Limb (tissue), 2 donors: Measurements from ENCODE around the gene CDC42EP4.
"Not testable (repeated sequence)": the region's sequence is repeated elsewhere in the genome, so short reads cannot be mapped to it uniquely, and the experiment has no call there.

Experiments used
- DNase-seq, 2 donors: peaks; one replicate each; pipeline ENCODE4 v3.0.0-alpha.2; 2016; ENCODE audit errors: extremely low spot score in 2 of 2

The CDC42EP4 gene

GRCh38 chr17:73280191-73280590 is 31.6 kb downstream of the CDC42EP4 start:
- DNase-seq: no peak

GRCh38 chr17:73279704-73280103 is 32.1 kb downstream of the CDC42EP4 start:
- DNase-seq: no peak

- peak; percentile 62 to 68 for DNase-seq
Observed at GRCh38 chr17:73278465-73279453, 33.0 kb downstream of the CDC42EP4 start.

GRCh38 chr17:73278049-73278464 is 33.7 kb downstream of the CDC42EP4 start:
- DNase-seq: no peak

- DNase-seq: peak in 1 of 2 donors; percentile 18
Observed at GRCh38 chr17:73274490-73274889, 37.3 kb downstream of the CDC42EP4 start.

GRCh38 chr17:73272906-73273218 is 38.9 kb downstream of the CDC42EP4 start:
- peak in 1 of 2 donors; percentile 33 for DNase-seq

- DNase-seq: peak in 1 of 2 donors; percentile 7
Observed at GRCh38 chr17:73271072-73271471, 40.7 kb downstream of the CDC42EP4 start.

- DNase-seq: no peak
Observed at GRCh38 chr17:73269791-73270190, 42.0 kb downstream of the CDC42EP4 start.

GRCh38 chr17:73269329-73269615 is 42.5 kb downstream of the CDC42EP4 start:
- no peak for DNase-seq

- peak in 1 of 2 donors; percentile 16 for DNase-seq
Observed at GRCh38 chr17:73268582-73269328, 43.0 kb downstream of the CDC42EP4 start.

- peak in 1 of 2 donors; percentile 26 for DNase-seq
Observed at GRCh38 chr17:73267648-73268537, 43.9 kb downstream of the CDC42EP4 start.

GRCh38 chr17:73266796-73267195 is 45.0 kb downstream of the CDC42EP4 start:
- peak in 1 of 2 donors; percentile 18 for DNase-seq

- DNase-seq: peak in 1 of 2 donors; percentile 22
Observed at GRCh38 chr17:73265646-73266640, 45.9 kb downstream of the CDC42EP4 start.

GRCh38 chr17:73264448-73264847 is 47.4 kb downstream of the CDC42EP4 start:
- not testable (repeated sequence) for DNase-seq

GRCh38 chr17:73262676-73263642 is 48.8 kb downstream of the CDC42EP4 start:
- DNase-seq: peak in 1 of 2 donors; percentile 37

- peak in 1 of 2 donors; percentile 48 for DNase-seq
Observed at GRCh38 chr17:73261952-73262675, 49.7 kb downstream of the CDC42EP4 start.

GRCh38 chr17:73261617-73261951 is 50.2 kb downstream of the CDC42EP4 start, which contains the start of gene CPSF4L:
TSS of gene CPSF4L (minus strand) at chr17:73261880. CDS start at chr17:73261818, 62 bp downstream.
- no peak for DNase-seq

GRCh38 chr17:73257516-73257915 is 54.3 kb downstream of the CDC42EP4 start:
- DNase-seq: no peak
